Colonic mucosa (tissue), 4 donors: ENCODE measurements around the gene RAPSN. TPM values are rescaled to one million over a fixed set of nuclear protein-coding genes. Genes with fewer than 3 reads are reported as not detected.

ENCODE experiments used
- DNase-seq: peaks from one replicate; pipeline ENCODE4 v3.0.0-alpha.2; 2020
- H3K27ac ChIP-seq: fragments of 200-600 bp; one replicate; pipeline ENCODE4 v1.8.0; 2021
- H3K27me3 ChIP-seq: fragments of 200-600 bp; one replicate; pipeline ENCODE4 v1.8.0; 2021
- H3K36me3 ChIP-seq: fragments of 200-600 bp; one replicate; pipeline ENCODE4 v1.8.0; 2021
- H3K4me1 ChIP-seq: fragments of 200-600 bp; one replicate; pipeline ENCODE4 v1.8.0; 2021; ENCODE audit warnings: mild to moderate bottlenecking
- H3K4me3 ChIP-seq: fragments of 200-600 bp; one replicate; pipeline ENCODE4 v1.8.0; 2021
- H3K9ac ChIP-seq, 2 donors: one replicate each; pipeline ENCODE4 v1.7.0; 2013; ENCODE audit warnings: control low read depth in 2 of 2, low read depth in 2 of 2, low read length in 2 of 2
- H3K9me3 ChIP-seq: fragments of 200-600 bp; one replicate; pipeline ENCODE4 v1.8.0; 2021
- intact Hi-C: fragments of 100-400 bp; cut with DNase I; formaldehyde crosslinking; loops from one replicate; pipeline ENCODE4 v1.14.1; 2022
- total RNA-seq, 2 donors: library from RNA; stranded (reverse); fragmentation: NEBNext Ultra II Directional in 1 of 2; extraction: Animal tissue kit (Norgen Biotek cat#: 25700) in 1 of 2; gene quantifications; one replicate each; pipeline ENCODE4 v1.2.1, GENCODE V29; 2021
- TF ChIP-seq, protein P1 (sequence below): fragments of 200-600 bp; IDR thresholded peaks from one replicate; pipeline ENCODE4 v1.8.0; 2022; ENCODE audit warnings: antibody characterized with exemption, mild to moderate bottlenecking
- donor health status: healthy.
- donor health status: DM: no; HTN: no; CAD: no.
- donor health status: DM: no; HTN: no; CAD: no.

RAPSN gene
- total RNA-seq, 2 donors from 2014 or later = not detected

DNA sequence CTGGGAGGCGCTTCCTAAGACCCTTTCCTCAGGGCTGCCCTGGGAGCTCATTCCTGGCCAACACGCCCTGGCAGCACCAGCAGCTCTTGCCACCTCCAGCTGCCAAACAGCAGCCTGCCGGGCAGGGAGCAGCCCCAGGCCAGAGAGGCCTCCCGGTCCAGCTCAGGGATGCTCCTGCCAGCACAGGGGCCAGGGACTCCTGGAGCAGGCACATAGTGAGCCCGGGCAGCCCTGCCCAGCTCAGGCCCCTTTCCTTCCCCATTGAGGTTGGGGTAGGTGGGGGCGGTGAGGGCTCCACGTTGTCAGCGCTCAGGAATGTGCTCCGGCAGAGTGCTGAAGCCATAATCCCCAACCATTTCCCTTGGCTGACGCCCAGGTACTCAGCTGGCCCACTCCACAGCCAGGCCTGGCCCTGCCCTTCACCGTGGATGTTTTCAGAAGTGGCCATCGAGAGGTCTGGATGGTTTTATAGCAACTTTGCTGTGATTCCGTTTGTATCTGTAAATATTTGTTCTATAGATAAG, 32.9 kb downstream of the RAPSN start:
- Histone ChIP-seq H3K4me1 (no peaks in the 10 kb centered on the region), H3K27ac (peak overlapping the region; percentile 74), H3K9ac (peak overlapping the region; percentile 16 to 42), H3K4me3 (no peak overlapping the region), H3K27me3 (no peaks in the 10 kb centered on the region), H3K36me3 (peaks cover 6% of the 10 kb centered on the region), H3K9me3 (no peaks in the 10 kb centered on the region)
- intact Hi-C loops = no loop called here
- DNase-seq = peak; percentile 72
- TF ChIP-seq, protein P1, sequence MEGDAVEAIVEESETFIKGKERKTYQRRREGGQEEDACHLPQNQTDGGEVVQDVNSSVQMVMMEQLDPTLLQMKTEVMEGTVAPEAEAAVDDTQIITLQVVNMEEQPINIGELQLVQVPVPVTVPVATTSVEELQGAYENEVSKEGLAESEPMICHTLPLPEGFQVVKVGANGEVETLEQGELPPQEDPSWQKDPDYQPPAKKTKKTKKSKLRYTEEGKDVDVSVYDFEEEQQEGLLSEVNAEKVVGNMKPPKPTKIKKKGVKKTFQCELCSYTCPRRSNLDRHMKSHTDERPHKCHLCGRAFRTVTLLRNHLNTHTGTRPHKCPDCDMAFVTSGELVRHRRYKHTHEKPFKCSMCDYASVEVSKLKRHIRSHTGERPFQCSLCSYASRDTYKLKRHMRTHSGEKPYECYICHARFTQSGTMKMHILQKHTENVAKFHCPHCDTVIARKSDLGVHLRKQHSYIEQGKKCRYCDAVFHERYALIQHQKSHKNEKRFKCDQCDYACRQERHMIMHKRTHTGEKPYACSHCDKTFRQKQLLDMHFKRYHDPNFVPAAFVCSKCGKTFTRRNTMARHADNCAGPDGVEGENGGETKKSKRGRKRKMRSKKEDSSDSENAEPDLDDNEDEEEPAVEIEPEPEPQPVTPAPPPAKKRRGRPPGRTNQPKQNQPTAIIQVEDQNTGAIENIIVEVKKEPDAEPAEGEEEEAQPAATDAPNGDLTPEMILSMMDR = no peak

DNA sequence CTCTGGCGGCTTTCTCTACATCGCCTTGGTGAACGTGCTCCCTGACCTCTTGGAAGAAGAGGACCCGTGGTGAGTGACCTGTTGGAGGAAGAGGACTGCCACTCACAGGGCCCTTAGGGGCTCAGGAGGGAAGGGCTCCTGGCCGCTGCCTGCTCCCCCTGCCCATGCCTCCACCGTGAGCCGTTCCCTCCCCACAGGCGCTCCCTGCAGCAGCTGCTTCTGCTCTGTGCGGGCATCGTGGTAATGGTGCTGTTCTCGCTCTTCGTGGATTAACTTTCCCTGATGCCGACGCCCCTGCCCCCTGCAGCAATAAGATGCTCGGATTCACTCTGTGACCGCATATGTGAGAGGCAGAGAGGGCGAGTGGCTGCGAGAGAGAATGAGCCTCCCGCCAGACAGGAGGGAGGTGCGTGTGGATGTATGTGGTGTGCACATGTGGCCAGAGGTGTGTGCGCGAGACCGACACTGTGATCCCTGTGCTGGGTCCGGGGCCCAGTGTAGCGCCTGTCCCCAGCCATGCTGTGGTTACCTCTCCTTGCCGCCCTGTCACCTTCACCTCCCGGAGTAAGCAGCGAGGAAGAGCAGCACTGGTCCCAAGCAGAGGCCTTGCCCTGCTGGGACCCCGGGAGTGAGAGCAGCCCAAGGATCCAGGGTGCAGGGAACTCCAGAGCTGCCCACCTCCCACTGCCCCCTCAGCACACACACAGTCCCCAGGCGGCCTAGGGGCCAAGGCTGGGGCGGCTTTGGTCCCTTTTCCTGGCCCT, 33.7 kb downstream of the RAPSN start:
- peak overlapping the region; percentile 16 to 42 for H3K9ac ChIP-seq
- no peak for DNase-seq
- no peaks in the 10 kb centered on the region for H3K4me1 ChIP-seq

DNA sequence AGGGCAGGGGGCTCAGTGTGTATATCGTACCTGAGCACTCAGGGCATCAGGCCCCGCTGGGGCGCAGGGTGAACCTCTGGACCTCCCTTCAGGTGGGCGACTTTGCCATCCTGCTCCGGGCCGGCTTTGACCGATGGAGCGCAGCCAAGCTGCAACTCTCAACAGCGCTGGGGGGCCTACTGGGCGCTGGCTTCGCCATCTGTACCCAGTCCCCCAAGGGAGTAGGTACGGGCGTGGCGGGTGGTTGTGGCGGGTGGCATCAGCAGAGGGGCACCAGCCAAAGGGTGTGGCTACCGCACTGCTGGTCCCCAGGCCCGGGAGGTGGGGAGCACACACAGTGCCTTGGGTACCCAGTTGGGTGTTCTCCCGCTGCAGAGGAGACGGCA, 34.3 kb downstream of the RAPSN start:
- no peaks in the 10 kb centered on the region for H3K4me1 ChIP-seq
- no peak overlapping the region for H3K27ac ChIP-seq
- intact Hi-C loops = no loop called here
- H3K27me3 ChIP-seq = no peaks in the 10 kb centered on the region
- no peak for DNase-seq
- no peak overlapping the region for H3K4me3 ChIP-seq
- TF ChIP-seq, protein P1 = no peak
- H3K9ac ChIP-seq = no peak overlapping the region
- peaks cover 6% of the 10 kb centered on the region for H3K36me3 ChIP-seq
- no peaks in the 10 kb centered on the region for H3K9me3 ChIP-seq

More for the DNA sequence above, 33.7 kb downstream of the RAPSN start:
- TF ChIP-seq, protein P1 = no peak
- peaks cover 6% of the 10 kb centered on the region for H3K36me3 ChIP-seq
- H3K27me3 ChIP-seq = no peaks in the 10 kb centered on the region
- intact Hi-C loops = no loop called here
- H3K4me3 ChIP-seq = no peak overlapping the region
- H3K9me3 ChIP-seq = no peaks in the 10 kb centered on the region
- peak overlapping the region; percentile 74 for H3K27ac ChIP-seq

- no peak overlapping the region for H3K9ac ChIP-seq
- no peak overlapping the region for H3K27ac ChIP-seq
- H3K36me3 ChIP-seq = peaks cover 5% of the 10 kb centered on the region
- TF ChIP-seq, protein P1 = no peak
- no peaks in the 10 kb centered on the region for H3K4me1 ChIP-seq
- no peak for DNase-seq
- no peaks in the 10 kb centered on the region for H3K9me3 ChIP-seq
- no peak overlapping the region for H3K4me3 ChIP-seq
- no peaks in the 10 kb centered on the region for H3K27me3 ChIP-seq
- intact Hi-C loops = no loop called here
These were observed 34.8 kb downstream of the RAPSN start for GRCh38 chr11:47413908-47414684.

DNA sequence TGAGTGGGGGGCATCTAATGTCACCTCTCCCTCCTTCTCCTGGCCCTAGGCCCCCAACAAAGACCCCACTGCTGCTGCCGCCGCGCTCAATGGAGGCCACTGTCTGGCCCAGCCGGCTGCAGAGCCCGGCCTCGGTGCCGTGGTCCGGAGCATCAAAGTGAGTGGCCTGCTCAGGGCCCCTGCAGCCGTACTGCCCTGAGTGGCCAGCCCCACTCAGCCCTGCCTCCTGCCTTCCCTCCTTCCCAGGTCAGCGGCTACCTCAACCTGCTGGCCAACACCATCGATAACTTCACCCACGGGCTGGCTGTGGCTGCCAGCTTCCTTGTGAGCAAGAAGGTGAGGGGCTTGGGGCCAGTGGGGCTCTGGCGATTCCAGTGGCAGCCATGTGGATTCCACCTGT, 35.6 kb downstream of the RAPSN start:
- Histone ChIP-seq H3K27me3 (no peaks in the 10 kb centered on the region), H3K27ac (no peak overlapping the region), H3K4me3 (no peak overlapping the region), H3K9ac (no peak overlapping the region), H3K9me3 (no peaks in the 10 kb centered on the region), H3K4me1 (no peaks in the 10 kb centered on the region), H3K36me3 (no peaks in the 10 kb centered on the region)
- intact Hi-C loops = no loop called here
- no peak for DNase-seq
- TF ChIP-seq, protein P1 = no peak
